HTR-8/SVneo (cell line): ENCODE measurements around the gene DAPK2.
A peak's percentile ranks its signal among the peaks of the same experiment; 100 is the strongest.
"Not testable (repeated sequence)": the region's sequence is repeated elsewhere in the genome, so short reads cannot be mapped to it uniquely, and the experiment has no call there.

Experiments used
- DNase-seq: peaks from one replicate; pipeline ENCODE4 v3.0.0; 2011; ENCODE audit warnings: low spot score, mixed read lengths; ENCODE audit not compliant: insufficient read length
- FAIRE-seq: peaks from 2 replicates; lab custom pipeline; 2011; peaks lifted over from hg19 to GRCh38; lab: Jason Lieb, UNC

The DAPK2 gene

DNA sequence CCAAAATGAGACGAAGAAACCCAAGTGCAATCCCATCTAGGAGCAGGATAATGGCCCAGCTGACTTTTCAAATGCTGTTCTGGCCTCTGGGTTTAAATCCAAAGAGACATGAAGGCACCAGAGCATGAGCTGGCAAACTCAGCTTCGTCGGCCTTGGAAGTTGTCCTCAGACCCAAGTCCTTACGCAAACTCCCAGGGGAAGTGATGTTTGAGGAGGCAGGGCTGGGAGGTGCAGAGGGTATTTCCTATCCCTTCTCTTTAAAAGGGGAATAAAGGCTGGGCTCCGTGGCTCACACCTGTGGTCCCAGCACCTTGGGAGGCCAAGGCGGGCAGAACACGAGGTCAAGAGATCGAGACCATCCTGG lies 143.6 kb downstream of the DAPK2 start:
- no peak for FAIRE-seq
- DNase-seq, result no peak

DNA sequence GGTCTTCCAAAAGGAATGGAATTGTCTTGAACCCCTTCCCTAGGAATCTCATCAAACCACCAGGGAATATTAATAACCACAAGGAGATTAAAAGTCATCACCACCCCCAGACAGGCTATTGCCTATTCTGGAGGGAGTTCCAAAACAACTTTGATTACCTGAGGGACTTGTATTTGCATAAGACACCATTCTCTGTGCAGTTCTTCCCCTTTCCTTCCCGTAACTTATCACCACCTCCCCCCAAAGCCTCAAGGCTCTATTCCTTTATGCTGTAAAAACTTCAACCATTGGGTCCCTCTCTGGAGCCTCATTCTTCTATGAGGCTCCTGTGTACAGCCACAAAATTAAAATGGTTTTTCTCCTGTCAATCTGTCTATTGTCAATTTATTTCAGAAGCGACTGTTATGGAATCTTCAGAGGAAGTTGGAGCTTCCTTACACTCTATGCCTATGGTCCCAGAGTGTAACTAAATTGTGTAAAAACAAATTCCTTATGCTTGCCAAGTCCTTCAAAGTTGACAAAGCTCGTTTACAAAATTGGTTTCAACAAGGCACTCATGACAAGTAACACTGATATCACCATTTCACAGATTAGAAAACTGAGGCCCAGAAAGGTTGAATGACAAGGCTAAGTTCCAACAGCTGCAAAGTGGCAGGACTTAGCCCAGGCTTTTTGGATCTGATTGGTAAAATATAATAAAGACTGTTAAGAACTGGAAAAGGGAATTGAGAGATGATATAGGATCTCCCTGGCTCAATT lies 144.2 kb downstream of the DAPK2 start:
- no peak for DNase-seq
- no peak for FAIRE-seq

DNA sequence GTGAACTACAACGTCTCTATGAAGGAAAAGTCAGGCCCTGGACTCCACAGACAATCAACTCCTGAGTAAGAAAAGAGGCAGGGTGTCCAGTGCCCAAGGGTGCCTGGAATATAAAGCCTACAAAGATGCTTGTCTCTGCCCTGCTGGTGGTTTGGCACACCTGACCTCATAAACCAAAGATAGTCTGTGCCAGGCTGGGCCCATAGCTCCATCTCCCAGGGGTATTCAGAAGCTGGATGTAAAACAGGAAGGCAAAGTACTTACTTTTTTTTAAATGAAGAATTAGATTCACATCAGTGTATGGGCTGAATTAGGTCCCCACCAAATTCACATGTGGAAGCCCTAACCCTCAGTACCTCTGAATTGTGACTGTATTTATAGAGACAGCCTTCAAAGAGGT lies 146.0 kb downstream of the DAPK2 start:
- FAIRE-seq, result no peak
- DNase-seq, result no peak

DNA sequence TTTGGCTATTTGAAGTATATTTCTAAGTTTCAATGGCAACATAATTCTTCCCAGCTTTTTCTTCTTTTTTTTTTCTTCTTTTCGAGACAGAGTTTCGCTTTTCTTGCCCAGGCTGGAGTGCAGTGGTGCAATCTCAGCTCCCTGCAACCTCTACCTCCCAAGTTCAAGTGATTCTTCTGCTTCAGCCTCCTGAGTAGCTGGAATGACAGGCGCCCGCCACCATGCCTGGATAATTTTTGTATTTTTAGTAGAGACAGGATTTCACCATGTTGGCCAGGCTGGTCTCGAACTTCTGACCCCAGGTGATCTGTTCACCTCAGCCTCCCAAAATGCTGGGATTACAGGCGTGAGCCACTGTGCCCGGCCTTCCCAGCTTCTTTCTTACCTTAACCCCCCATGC lies 146.7 kb downstream of the DAPK2 start:
- not testable (repeated sequence) for DNase-seq, FAIRE-seq

DNA sequence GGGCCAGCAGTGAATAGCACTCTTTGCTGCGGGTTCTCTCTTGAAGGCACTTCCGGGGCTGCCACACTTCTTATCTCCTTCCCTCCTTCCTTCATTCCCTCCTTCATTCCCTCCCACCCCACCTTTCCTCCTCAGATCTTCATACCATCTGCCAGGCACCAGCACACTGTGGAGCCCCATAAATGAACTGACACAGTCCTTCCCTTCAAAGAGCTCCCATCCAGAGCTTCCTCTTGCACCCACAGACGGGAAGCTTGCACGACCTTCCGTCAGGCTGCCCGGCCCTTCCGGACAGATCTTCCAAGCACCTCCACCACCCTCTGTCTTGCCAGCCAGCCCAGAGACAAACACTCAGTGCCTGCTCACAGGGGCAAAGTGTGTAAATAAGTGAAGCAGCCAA lies 147.1 kb downstream of the DAPK2 start:
- DNase-seq (no peak), FAIRE-seq (no peak)

DNA sequence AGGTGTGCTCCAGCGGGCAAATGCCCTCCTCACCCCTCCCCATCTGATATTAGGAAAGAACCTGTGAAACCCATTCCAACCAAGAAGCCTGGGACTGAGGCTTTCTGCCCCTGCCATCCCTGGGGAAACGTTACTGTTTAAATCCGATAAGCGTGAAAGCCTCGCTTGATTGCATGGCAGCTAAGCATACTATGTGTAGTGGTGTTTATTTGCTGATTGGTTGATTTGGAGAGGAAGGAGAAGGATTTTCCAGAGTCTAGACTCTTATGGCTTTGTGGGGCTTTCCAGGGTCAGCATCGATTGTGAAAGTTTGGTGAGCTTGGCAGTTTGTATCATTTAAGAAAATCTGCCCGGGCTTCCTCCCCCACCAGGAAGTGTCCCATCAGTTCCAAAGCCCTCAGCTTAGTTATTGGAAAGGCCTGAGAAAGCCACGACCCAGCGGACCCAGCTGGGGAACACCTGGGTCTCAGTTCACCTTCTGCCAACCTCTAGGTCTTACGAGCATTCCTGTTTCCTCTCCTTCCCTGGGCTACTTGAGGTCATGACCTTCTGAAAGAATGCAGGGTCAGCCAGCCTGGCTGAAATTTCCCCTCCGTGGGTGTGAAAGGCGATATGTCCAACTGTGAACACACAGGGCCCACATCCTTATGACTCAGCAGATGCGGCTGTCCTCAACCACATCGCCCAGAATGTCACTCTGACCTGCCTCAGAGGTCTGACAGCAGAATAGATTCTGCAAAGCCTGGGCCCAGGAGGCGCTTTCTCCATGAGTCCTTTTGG lies 149.8 kb downstream of the DAPK2 start:
- FAIRE-seq (peak; percentile 67), DNase-seq (peak; percentile 74)

DNA sequence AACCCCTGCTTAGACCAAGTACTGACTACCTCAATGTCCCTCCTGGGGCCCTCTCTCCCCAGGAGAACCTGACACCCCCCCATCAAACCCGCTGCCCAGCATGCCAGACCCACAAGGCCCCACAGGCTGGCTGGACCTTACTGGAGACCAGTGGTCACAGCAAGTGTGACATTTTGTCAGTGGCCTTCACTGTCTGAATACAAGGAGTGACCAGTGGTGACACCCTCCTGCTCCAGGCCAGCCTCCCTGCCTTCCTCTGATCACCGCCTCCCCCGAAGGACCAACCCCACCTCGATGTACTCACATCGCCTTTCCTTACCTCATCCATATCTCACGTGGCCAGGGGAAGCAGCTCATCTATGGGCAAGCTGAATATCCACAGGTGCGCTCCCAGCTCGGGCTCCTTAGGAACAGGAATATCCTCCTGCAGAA lies 150.5 kb downstream of the DAPK2 start:
- FAIRE-seq (no peak), DNase-seq (no peak)

DNA sequence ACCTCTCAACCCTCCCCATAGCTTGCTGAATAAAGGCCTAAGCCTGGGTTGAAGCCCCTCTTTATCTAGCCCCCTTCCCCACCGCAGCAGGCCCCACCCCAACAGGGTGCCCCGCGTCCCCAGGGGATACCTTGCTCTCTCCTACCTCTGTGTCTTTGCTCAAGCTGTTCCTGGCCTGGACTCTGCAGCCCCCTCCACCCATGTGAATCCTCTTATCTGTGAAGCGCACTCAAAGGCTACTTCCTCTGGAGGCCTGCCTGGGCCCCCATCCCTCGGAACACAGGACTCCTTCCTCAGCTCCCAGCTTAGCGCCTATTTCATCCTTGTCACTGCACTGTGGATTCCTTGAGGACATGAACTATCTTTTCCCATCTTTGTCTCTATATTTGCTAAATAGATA lies 151.1 kb downstream of the DAPK2 start:
- FAIRE-seq (no peak), DNase-seq (no peak)

DNA sequence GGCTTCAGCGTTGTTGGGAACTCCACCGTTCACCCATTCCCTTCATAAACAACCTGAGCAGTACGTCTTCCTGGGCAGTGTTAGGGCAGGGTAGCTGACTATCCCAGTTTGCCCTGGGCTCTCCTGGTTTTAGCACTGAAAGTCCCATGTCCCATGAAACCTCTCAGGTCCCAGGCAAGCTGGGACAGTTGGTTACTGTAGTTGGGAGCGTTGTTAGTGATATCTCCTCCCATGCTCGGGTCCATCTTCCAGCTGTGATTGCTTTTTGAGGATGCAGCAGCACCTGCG lies 151.7 kb downstream of the DAPK2 start:
- DNase-seq, result no peak
- no peak for FAIRE-seq

DNA sequence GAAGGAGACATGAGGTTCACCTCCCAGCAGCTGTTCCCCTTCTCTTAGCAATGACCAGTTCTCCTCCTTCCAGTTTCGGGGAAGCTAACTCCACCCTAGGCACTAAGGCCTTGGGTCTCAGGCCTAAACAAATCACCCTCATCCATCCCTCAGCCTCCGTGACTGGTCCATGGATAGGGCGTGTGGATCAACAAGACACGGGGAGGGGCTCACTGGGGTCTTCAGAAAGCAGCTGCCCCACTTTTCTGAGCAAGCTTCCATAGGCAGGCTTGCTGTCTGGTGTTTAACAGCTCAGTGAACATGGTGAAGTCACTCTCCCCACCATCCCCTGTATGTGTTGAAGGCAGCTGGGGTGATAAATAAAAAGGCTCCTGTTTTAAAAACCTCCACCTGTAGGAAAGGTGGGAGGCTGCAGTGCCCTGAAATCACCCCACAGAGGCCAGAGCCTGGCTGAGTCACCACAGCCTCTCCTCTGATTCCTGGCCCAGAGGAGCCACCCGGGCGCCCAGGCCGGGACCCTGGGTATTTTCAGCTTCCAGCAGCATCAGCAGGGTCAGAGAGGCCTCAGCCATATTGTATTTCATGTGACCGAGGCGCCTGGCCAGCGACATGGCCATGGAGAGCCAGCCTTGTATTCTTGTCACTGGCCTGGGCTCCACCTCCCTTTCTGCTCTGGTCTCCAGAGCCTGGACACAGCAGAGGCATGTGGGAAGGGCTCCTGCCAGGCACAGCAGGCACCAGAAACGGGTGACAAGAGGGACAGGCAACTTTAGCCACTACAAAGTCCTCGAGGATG lies 152.2 kb downstream of the DAPK2 start:
- FAIRE-seq, result no peak
- DNase-seq, result no peak

DNA sequence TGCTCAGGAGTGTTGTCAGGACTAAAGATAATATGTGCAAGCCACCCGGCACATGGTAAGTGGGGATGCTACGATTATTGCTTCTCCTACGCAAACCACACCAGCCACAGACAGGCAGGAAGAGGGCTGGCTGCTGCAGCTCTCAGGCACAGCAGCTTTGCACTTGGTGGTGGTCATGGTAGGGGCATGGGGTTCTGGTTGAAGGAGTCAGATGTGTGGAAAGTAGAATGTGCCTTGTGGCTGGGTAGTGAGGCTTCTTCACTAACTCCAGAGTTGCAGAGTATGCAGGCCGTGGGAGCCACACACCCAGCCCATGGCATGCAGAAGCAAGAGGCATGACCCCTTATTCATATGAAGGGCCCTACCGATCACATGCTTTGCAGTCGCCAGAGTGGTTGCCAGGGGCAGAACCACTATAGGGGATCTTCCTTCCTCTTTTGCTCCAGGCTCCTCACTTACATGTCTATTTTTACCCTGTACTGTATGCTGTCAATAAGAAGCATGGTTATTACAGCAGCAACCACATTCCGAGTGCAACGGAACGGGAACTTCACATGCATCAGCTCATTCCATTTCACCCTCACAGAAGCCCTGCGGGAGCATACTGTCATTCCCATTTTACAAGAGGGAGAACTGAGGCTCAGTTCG lies 153.4 kb downstream of the DAPK2 start:
- no peak for DNase-seq
- no peak for FAIRE-seq

DNA sequence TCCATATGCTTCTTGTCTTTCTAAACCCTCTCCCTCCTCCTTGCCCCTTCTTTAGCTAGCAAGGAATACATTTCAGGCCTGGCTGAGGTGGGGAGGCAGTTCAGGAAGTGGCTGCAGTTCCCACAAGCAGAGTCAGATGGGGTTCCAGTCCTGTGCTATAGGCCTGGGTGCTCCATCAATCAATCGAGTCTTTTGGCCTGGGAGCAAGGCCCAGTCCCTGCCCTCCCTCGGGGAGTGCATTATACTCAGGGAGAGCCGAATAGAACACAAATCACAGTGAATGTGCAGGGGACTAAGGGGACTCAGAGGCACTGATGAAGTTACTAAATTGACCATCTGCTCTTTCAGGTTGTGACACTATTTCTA lies 154.5 kb downstream of the DAPK2 start:
- FAIRE-seq (no peak), DNase-seq (no peak)

DNA sequence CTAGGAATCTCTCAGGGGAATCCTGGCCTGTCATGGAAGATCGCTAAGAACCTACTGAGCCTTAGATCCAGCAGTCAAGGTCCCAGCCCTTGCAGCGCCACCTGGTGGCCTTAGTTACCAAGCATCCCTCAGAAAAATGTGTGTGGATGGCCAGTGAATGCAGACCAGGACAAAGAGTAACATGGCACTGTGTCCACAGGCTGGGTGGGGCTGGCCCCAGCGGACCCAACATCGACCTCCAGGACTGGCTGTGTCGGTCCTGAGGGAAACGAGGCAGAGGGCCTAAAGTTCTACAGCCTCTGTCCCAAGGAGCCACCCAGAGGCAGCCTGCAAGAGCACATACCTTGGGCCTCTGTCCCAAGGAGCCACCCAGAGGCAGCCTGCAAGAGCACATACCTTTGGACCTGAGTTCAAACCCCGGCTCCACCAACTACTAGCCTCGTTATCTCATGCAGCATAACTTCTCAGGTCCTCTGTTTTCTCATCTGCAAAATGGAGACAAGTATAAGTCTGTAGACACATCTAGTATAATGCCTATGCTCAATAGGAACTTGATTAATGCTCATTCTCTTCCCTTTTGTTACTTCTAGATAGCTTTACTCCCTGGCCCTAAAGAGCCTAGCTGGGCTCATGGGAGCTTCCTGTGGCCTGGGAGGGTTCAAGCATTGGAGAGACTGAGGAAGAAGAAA lies 155.1 kb downstream of the DAPK2 start:
- peak; percentile 76 for DNase-seq
- FAIRE-seq, result no peak

DNA sequence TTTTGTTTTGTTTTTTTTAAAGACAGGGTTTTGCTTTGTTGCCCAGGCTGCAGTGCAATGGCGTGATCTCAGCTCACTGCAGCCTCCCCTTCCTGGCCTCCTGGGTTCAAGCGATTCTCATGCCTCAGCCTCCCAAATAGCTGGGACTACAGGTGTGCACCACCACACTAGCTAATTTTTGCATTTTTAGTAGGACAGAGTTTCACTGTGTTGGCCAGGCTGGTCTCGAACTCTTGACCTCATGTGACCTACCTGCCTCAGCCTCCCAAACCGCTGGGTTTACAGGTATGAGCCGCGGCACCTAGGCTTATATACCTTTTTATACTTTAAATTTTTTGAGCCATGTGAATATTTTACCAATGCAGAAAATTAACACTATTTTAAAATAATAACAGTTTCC lies 155.7 kb downstream of the DAPK2 start:
- DNase-seq (no peak), FAIRE-seq (no peak)

DNA sequence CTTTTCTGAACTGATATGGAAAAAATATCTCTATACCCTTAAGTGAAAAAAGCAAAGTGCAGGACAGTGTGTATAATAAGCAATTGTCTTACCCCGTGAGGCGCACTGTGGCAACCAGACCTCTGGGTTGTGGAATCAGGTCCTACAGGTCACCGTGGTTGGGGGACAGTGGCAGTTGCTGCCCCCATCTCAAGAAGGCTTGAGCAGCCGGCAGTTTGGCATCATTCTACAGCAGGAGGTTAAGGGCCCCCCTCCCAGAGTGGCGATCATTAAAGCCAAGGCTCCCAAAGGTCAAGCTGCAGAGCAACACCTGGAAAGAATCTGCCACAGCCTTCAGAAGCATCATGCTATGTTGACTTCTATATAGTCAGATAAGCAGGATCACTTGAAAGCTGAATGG lies 156.5 kb downstream of the DAPK2 start:
- FAIRE-seq, result no peak
- DNase-seq, result no peak

DNA sequence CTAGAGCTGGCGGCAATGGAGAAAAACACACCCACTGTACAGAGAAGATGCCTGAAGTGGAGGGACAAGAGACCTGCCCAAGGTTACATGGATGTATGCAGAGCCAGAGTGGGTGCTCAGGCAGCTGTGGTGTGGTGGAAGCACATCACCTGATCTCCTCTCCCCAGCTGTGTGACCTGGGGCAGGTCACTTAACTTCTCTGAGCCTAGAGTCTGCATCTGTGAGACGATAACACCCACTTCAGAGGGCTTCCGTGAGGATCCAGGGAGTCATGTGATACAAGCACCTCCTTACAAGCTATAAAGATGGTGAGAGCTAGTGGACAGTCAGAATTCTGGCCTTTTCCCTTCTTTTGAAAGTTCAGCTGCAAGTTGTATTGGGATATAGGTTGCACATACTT lies 157.5 kb downstream of the DAPK2 start:
- DNase-seq, result no peak
- no peak for FAIRE-seq

DNA sequence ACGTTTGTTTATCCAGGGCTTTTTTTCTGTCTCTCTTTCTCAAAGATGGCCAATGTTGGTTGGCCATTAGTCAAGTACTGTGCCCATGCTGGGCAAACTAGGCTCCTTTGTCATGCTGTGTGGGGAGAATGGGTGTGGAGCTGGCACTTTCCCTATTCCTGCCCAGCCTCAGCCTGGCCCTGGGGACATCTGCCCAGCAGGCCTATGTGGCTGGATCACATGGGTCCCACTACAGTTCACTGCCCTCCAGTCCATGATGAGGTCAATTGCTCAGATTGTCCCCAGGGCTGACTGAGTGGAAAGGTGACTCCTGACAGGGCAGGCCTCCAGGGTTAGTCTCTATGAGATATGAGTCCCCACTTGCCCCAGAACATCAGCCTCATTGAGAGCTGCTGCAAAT lies 158.1 kb downstream of the DAPK2 start:
- DNase-seq (no peak), FAIRE-seq (no peak)

DNA sequence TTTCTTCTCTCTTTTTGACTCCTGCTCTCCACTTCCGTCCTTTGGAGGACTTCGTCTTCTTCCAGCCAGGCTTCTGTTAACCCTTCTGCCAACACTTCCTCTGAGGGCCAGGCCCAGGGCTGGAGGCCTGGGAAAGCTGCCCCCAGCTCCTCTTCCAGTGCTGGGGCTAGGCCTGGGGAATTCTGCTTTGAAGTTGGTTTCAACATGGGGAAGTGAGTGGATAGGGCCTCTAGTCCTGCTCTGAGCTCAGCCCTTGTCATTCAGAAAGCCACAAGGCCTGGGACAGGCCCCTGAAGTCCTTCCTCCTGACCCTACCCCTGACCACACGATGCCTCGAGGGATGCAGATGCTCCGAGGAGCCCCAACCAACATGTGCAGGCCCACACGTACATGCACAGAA lies 158.7 kb downstream of the DAPK2 start:
- FAIRE-seq (no peak), DNase-seq (no peak)

DNA sequence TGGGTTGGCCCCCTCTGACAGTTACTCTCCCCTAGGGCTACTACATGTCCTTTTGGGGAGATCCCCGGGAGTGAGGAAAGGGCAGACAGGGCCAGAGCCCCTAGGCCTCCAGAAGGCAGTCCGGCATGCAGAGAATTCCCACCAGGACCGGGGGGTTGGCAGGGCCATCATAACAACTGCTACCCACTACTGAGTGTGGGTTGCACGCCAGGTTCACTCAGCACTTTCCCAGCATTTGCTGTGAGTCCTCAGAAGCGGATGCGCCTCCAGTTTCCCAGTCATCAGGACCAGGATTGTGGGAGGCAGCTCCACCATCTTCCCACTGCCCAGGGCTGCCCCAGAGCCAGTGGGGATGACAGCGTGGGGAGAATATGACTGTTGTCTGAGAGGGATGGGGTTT lies 161.3 kb downstream of the DAPK2 start:
- no peak for FAIRE-seq
- no peak for DNase-seq

DNA sequence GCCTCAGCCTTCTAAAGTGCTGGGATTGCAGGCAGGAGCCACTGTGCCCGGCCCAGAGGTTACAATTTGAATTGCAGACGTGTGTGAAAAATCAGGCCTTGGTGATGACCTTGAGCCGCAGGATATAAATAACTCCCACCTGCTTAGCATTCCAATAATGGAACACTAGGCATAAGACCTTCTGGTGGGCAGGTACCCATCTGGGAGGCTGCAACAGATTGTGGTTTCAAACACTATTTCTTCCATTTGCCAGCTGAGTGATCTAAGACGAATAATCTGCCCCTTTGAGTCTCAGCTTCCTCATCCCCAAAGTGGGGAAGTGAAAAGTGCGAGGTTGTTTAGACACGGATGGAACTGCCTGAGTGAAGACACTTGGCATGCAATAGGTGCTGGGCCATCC lies 164.9 kb downstream of the DAPK2 start:
- FAIRE-seq (no peak), DNase-seq (no peak)
